ENCODE measurements around the gene MED27. TPM values are rescaled to one million over a fixed set of nuclear protein-coding genes. Genes with fewer than 3 reads are reported as not detected.

Gene MED27
- total and polyA plus RNA-seq, 10 of the 15 experiments (the other 5 are each of a cell fraction or from before 2014, with no cell fraction given): 20.3 to 50.3 (median 35.5) TPM

DNA sequence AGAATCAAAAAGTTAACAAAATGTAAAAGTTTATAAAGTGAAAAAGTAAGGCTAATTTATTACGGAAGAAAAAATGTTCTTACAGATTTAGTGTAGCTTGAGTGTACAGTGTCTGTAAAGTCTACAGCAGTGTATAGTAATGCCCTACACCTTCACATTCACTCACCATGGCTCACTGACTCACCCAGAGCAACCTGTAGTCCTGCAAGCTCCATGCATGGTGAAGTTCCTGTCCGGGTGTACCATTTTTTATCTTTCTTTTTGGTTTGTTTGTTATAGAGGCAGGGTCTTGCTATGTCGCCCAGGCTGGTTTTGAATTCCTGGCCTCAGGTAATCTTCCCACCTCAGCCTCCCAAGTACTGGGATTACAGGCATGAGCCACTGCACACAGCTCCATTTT is 93.6 kb downstream of the MED27 start:
- RAD21 ChIA-PET (ENCODE audit: unreplicated experiment): no interaction called here
- no peaks in the 10 kb centered on the region for H4K20me1 ChIP-seq (ENCODE audit: control insufficient read depth, insufficient read depth)
- CTCF ChIA-PET: no interaction called here
- SMC1A ChIA-PET (ENCODE audit: uncharacterized antibody, unreplicated experiment): interaction anchor here (0.5 to 0.7 kb wide), 3 partner anchors 13 to 55 kb away, joined by 3 read pairs; no protein-coding TSS in a partner anchor
- H3K4me1 ChIP-seq (ENCODE audit: control insufficient read depth, insufficient read depth, low read length): peaks cover 14% of the 10 kb centered on the region; the same call in 1 of the 2 replicates
- H3K4me3 ChIP-seq: no peak overlapping the region
- no TSS peak for BruUV-seq (replicated peaks)
- no peaks in the 10 kb centered on the region for H3K79me2 ChIP-seq (ENCODE audit: control insufficient read depth, insufficient read depth, low read length)
- in situ Hi-C loops (cut with MboI): no loop called here
- POLR2A ChIA-PET: no interaction called here
- H3K9me3 ChIP-seq (replicated peaks; ENCODE audit: control insufficient read depth, insufficient read depth, low read length): no peaks in the 10 kb centered on the region
- no peak for FAIRE-seq
- no peak for DNase-seq (ENCODE audit: low read depth, low spot score)
- TF ChIP-seq BCL11A (IDR thresholded peaks at IDR 0.05; ENCODE audit: low read depth, low read length): no peak
- no peak for TF ChIP-seq BACH1 (IDR thresholded peaks at IDR 0.05; ENCODE audit: borderline replicate concordance)
- no peak for TF ChIP-seq TCF7 (IDR thresholded peaks at IDR 0.05; ENCODE audit: borderline replicate concordance)
- TF ChIP-seq, protein P1, sequence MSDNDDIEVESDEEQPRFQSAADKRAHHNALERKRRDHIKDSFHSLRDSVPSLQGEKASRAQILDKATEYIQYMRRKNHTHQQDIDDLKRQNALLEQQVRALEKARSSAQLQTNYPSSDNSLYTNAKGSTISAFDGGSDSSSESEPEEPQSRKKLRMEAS (IDR thresholded peaks at IDR 0.05; ENCODE audit: low read depth, low read length): no peak
- no peak for TF ChIP-seq ZZZ3 (IDR thresholded peaks at IDR 0.05; ENCODE audit: control insufficient read depth, insufficient read length, low read depth)
- no peak for TF ChIP-seq RAD51 (IDR thresholded peaks at IDR 0.05)
- no peak for TF ChIP-seq TCF3 (IDR thresholded peaks at IDR 0.05; ENCODE audit: borderline replicate concordance, insufficient read depth, low read depth, low read length)
- H3K36me3 ChIP-seq (ENCODE audit: control insufficient read depth in 2 of 2, insufficient read depth in 2 of 2, low read length in 1 of 2): no peaks in the 10 kb centered on the region
- no peak overlapping the region for H3K4me2 ChIP-seq (ENCODE audit: control insufficient read depth, insufficient read depth)
- H2AFZ ChIP-seq (ENCODE audit: control insufficient read depth, low read depth, low read length): no peak overlapping the region
- H3K27me3 ChIP-seq (replicated peaks in 1 of 2; ENCODE audit: control insufficient read depth in 2 of 2, insufficient read depth in 2 of 2, low read length in 1 of 2): no peaks in the 10 kb centered on the region
- H3K27ac ChIP-seq (ENCODE audit: control insufficient read depth, insufficient read depth): no peak overlapping the region
- intact Hi-C loops (cut with micrococcal nuclease; ENCODE audit: unreplicated experiment): no loop called here
- no peak overlapping the region for H3K9ac ChIP-seq (ENCODE audit: control insufficient read depth, insufficient read depth, low read length)
- no peak for ATAC-seq
- WGBS (ENCODE audit: insufficient coverage, insufficient replicate concordance, low lambda C conversion rate, missing lambda C conversion rate): 98% methylated on average over 3 of the region's 3 CpGs

GRCh38 chr9:131984564-131984963 is 95.1 kb downstream of the MED27 start:
- RAD21 ChIA-PET (ENCODE audit: unreplicated experiment): no interaction called here
- DNase-seq (ENCODE audit: low read depth, low spot score): no peak
- H3K4me2 ChIP-seq (ENCODE audit: control insufficient read depth, insufficient read depth): no peak overlapping the region
- H3K27ac ChIP-seq (ENCODE audit: control insufficient read depth, insufficient read depth): no peak overlapping the region
- H3K27me3 ChIP-seq (replicated peaks in 1 of 2; ENCODE audit: control insufficient read depth in 2 of 2, insufficient read depth in 2 of 2, low read length in 1 of 2): no peaks in the 10 kb centered on the region
- intact Hi-C loops (cut with micrococcal nuclease; ENCODE audit: unreplicated experiment): no loop called here
- no TSS peak for BruUV-seq (replicated peaks)
- ATAC-seq: no peak
- no peak overlapping the region for H3K9ac ChIP-seq (ENCODE audit: control insufficient read depth, insufficient read depth, low read length)
- POLR2A ChIA-PET: no interaction called here
- peaks cover 14% of the 10 kb centered on the region; the same call in 1 of the 2 replicates for H3K4me1 ChIP-seq (ENCODE audit: control insufficient read depth, insufficient read depth, low read length)
- no peak overlapping the region for H3K4me3 ChIP-seq
- 95% methylated on average over 1 of the region's 1 CpG for WGBS (ENCODE audit: insufficient coverage, insufficient replicate concordance, low lambda C conversion rate, missing lambda C conversion rate)
- in situ Hi-C loops (cut with MboI): no loop called here
- no peaks in the 10 kb centered on the region for H4K20me1 ChIP-seq (ENCODE audit: control insufficient read depth, insufficient read depth)
- SMC1A ChIA-PET (ENCODE audit: uncharacterized antibody, unreplicated experiment): interaction anchor here (0.6 kb wide), 1 partner anchor 1334 kb away, joined by 3 read pairs; no protein-coding TSS in a partner anchor
- CTCF ChIA-PET: no interaction called here
- no peak for TF ChIP-seq CHD4 (IDR thresholded peaks at IDR 0.05)
- no peak for TF ChIP-seq KDM1A (IDR thresholded peaks at IDR 0.05; ENCODE audit: borderline replicate concordance)
- no peak for TF ChIP-seq SREBF1 (IDR thresholded peaks at IDR 0.05; ENCODE audit: low read length)
- TF ChIP-seq, protein P2, sequence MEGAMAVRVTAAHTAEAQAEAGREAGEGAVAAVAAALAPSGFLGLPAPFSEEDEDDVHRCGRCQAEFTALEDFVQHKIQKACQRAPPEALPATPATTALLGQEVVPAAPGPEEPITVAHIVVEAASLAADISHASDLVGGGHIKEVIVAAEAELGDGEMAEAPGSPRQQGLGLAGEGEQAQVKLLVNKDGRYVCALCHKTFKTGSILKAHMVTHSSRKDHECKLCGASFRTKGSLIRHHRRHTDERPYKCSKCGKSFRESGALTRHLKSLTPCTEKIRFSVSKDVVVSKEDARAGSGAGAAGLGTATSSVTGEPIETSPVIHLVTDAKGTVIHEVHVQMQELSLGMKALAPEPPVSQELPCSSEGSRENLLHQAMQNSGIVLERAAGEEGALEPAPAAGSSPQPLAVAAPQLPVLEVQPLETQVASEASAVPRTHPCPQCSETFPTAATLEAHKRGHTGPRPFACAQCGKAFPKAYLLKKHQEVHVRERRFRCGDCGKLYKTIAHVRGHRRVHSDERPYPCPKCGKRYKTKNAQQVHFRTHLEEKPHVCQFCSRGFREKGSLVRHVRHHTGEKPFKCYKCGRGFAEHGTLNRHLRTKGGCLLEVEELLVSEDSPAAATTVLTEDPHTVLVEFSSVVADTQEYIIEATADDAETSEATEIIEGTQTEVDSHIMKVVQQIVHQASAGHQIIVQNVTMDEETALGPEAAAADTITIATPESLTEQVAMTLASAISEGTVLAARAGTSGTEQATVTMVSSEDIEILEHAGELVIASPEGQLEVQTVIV (IDR thresholded peaks at IDR 0.05; ENCODE audit: borderline replicate concordance, partially characterized antibody): no peak
- no peak for TF ChIP-seq FOS (IDR thresholded peaks at IDR 0.05; ENCODE audit: borderline replicate concordance, extremely low read depth, insufficient read length)
- TF ChIP-seq HCFC1 (IDR thresholded peaks at IDR 0.05; ENCODE audit: low read length): no peak
- no peak for TF ChIP-seq NBN (IDR thresholded peaks at IDR 0.05)
- no peak for TF ChIP-seq RBBP5 (conservative IDR thresholded peaks at IDR 0.05)
- no peak for TF ChIP-seq TAF1 (IDR thresholded peaks at IDR 0.05; ENCODE audit: borderline replicate concordance, low read depth, low read length)
- TF ChIP-seq PAX8 (IDR thresholded peaks at IDR 0.05): no peak
- TF ChIP-seq ESRRA (IDR thresholded peaks at IDR 0.05; ENCODE audit: low read length): no peak
- no peak for TF ChIP-seq RB1 (IDR thresholded peaks at IDR 0.05; ENCODE audit: borderline replicate concordance)
- no peaks in the 10 kb centered on the region for H3K79me2 ChIP-seq (ENCODE audit: control insufficient read depth, insufficient read depth, low read length)
- no peaks in the 10 kb centered on the region for H3K9me3 ChIP-seq (replicated peaks; ENCODE audit: control insufficient read depth, insufficient read depth, low read length)
- no peak for FAIRE-seq
- H3K36me3 ChIP-seq (ENCODE audit: control insufficient read depth in 2 of 2, insufficient read depth in 2 of 2, low read length in 1 of 2): no peaks in the 10 kb centered on the region
- H2AFZ ChIP-seq (ENCODE audit: control insufficient read depth, low read depth, low read length): no peak overlapping the region
